Measurements from ENCODE around the gene PLOD3.

GRCh38 chr7:101244375-101245146 lies 27.2 kb upstream of the PLOD3 start, which contains the start of gene FIS1:
- TF ChIP-seq CTCF (optimal IDR thresholded peaks at IDR 0.05 in 1 of 3, IDR thresholded peaks at IDR 0.05 in 1 of 3, conservative IDR thresholded peaks at IDR 0.05 in 1 of 3; ENCODE audit: extremely low read depth in 1 of 3, insufficient read depth in 2 of 3, low read length in 3 of 3) (peak; percentile 77 to 96 (median 87)), EZH2 (IDR thresholded peaks at IDR 0.05; ENCODE audit: low read length) (no peak)

All from keratinocyte (primary cell).